BJ (cell line): ENCODE results near the gene SRGAP1. TPM values are rescaled to one million over a fixed set of nuclear protein-coding genes. Genes with fewer than 3 reads are reported as not detected.
"Not testable (repeated sequence)": the region's sequence is repeated elsewhere in the genome, so short reads cannot be mapped to it uniquely, and the experiment has no call there.

Source experiments
- CTCF ChIA-PET: fragments of 350-600 bp; formaldehyde crosslinking; extraction: SDS; loops from one replicate; lab custom pipeline; 2021; ENCODE audit warnings: antibody characterized with exemption, inconsistent platforms; lab: Yijun Ruan, JAX
- POLR2A ChIA-PET: fragments of 300-600 bp; sonication (Branson Sonifier 250); formaldehyde crosslinking; extraction: SDS; loops from one replicate; lab custom pipeline; 2021; ENCODE audit warnings: antibody characterized with exemption; lab: Charles Lee
- DNase-seq: peaks from one replicate; pipeline ENCODE4 v3.0.0-alpha.2; 2011; ENCODE audit warnings: low read depth
- H3K27me3 ChIP-seq: 2 replicates; pipeline ENCODE4 v1.6.0; 2011; ENCODE audit warnings: low read length; ENCODE audit not compliant: control insufficient read depth, insufficient read depth
- H3K36me3 ChIP-seq: 2 replicates; pipeline ENCODE4 v1.5.1; 2011; ENCODE audit warnings: low read length; ENCODE audit not compliant: control insufficient read depth, insufficient read depth
- H3K4me3 ChIP-seq: 2 replicates; pipeline ENCODE4 v1.5.1; 2011; ENCODE audit warnings: low read depth, mild to moderate bottlenecking, control low read depth, low read length
- CTCF ChIP-seq: IDR thresholded peaks from 2 replicates; pipeline ENCODE4 v1.5.1; 2011; ENCODE audit warnings: low read depth, mild to moderate bottlenecking, control low read depth, inconsistent platforms, low read length, moderate library complexity; ENCODE audit not compliant: insufficient read depth
- polyA plus RNA-seq: library from polyadenylated mRNA; depleted of rRNA; stranded (reverse); fragments of >200 nt; gene quantifications from 2 replicates; pipeline ENCODE4 v1.2.3, GENCODE V29; 2011

Gene SRGAP1
- polyA plus RNA-seq, 1 experiment: 15.7 TPM

GRCh38 chr12:64008596-64008995 is 164.1 kb downstream of the SRGAP1 start:
- Histone ChIP-seq H3K4me3 (no peak overlapping the region), H3K27me3 (no peaks in the 10 kb centered on the region), H3K36me3 (no peaks in the 10 kb centered on the region)
- TF ChIP-seq CTCF: no peak
- ChIA-PET CTCF (interaction anchor here (2.6 kb wide), 1 partner anchor 13 kb away, joined by 8 read pairs; no protein-coding TSS in a partner anchor), POLR2A (no interaction called here)
- DNase-seq: no peak

- TF ChIP-seq CTCF: no peak
- Histone ChIP-seq H3K27me3 (no peaks in the 10 kb centered on the region), H3K4me3 (no peak overlapping the region), H3K36me3 (no peaks in the 10 kb centered on the region)
- CTCF ChIA-PET: interaction anchor here (1.0 to 2.6 kb wide), 3 partner anchors 12 to 172 kb away, joined by 3 to 8 read pairs (median 3); partner anchors contain the start of gene SRGAP1
- no peak for DNase-seq
- POLR2A ChIA-PET: no interaction called here
Observed at GRCh38 chr12:64009321-64010068, 165.0 kb downstream of the SRGAP1 start.

GRCh38 chr12:64010069-64010686 is 165.7 kb downstream of the SRGAP1 start:
- CTCF ChIA-PET: interaction anchor here (1.0 to 2.6 kb wide), 3 partner anchors 11 to 172 kb away, joined by 3 to 8 read pairs (median 3); partner anchors contain the start of gene SRGAP1
- TF ChIP-seq CTCF: no peak
- POLR2A ChIA-PET: no interaction called here
- Histone ChIP-seq H3K27me3 (no peaks in the 10 kb centered on the region), H3K36me3 (no peaks in the 10 kb centered on the region), H3K4me3 (no peak overlapping the region)
- DNase-seq: peak; percentile 39

- no peak for TF ChIP-seq CTCF
- no peak for DNase-seq
- Histone ChIP-seq H3K36me3 (no peaks in the 10 kb centered on the region; the same call in 1 of the 2 replicates), H3K27me3 (no peaks in the 10 kb centered on the region), H3K4me3 (no peak overlapping the region)
- ChIA-PET POLR2A (no interaction called here), CTCF (interaction anchor here (1.3 to 2.6 kb wide), 3 partner anchors 9 to 25 kb away, joined by 3 to 6 read pairs (median 3); no protein-coding TSS in a partner anchor)
Observed at GRCh38 chr12:64016521-64016920, 172.0 kb downstream of the SRGAP1 start.

GRCh38 chr12:64018116-64018515 is 173.6 kb downstream of the SRGAP1 start:
- H3K27me3 ChIP-seq, POLR2A ChIA-PET, H3K36me3 ChIP-seq, DNase-seq, H3K4me3 ChIP-seq: not testable (repeated sequence)
- CTCF ChIA-PET: interaction anchor here (1.8 kb wide), 1 partner anchor 26 kb away, joined by 3 read pairs; no protein-coding TSS in a partner anchor
